ENCODE measurements around the gene RUFY3. TPM values are rescaled to one million over a fixed set of nuclear protein-coding genes. Genes with fewer than 3 reads are reported as not detected.

The RUFY3 gene
- total RNA-seq, 2 donors from 2014 or later: 75.1 to 91.2 TPM

GRCh38 chr4:70787496-70787895 is 65.7 kb downstream of the RUFY3 start:
- DNase-seq: no peak
- Mint-ChIP-seq H3K27ac (no peak overlapping the region), H3K27me3 (ENCODE audit: insufficient read depth) (no peaks in the 10 kb centered on the region), H3K4me3 (no peak overlapping the region), H3K4me1 (no peaks in the 10 kb centered on the region), H3K9me3 (no peaks in the 10 kb centered on the region), H3K36me3 (ENCODE audit: low read depth) (peaks cover 48% of the 10 kb centered on the region)
- no peaks in the 10 kb centered on the region for H3K4me1 ChIP-seq (ENCODE audit: control insufficient read depth, insufficient read depth, low read length)
- TF ChIP-seq CTCF (conservative IDR thresholded peaks at IDR 0.05): no peak
- H3K27ac ChIP-seq (ENCODE audit: low read depth, low read length): no peak overlapping the region
- peaks cover 61% of the 10 kb centered on the region for H3K36me3 ChIP-seq (ENCODE audit: control insufficient read depth, insufficient read depth, low read length)
- no peak overlapping the region for H3K4me3 ChIP-seq (ENCODE audit: low read length)
- H3K9me3 ChIP-seq (ENCODE audit: control insufficient read depth, low read length): no peaks in the 10 kb centered on the region
- no peaks in the 10 kb centered on the region for H3K27me3 ChIP-seq (ENCODE audit: control insufficient read depth, insufficient read depth, low read length, poor library complexity, severe bottlenecking)
- H3K9ac ChIP-seq (ENCODE audit: extremely low read depth, low read length, poor library complexity, severe bottlenecking): no peak overlapping the region
- WGBS, 2 experiments (ENCODE audit: insufficient coverage in 1 of 2, insufficient read length in 1 of 2): 80 to 98% methylated on average over 1 to 4 of the region's 5 CpGs

- H3K4me1 Mint-ChIP-seq: no peaks in the 10 kb centered on the region
- no peak overlapping the region for H3K4me3 Mint-ChIP-seq
- Histone ChIP-seq H3K4me3 (ENCODE audit: low read length) (no peak overlapping the region), H3K27me3 (ENCODE audit: control insufficient read depth, insufficient read depth, low read length, poor library complexity, severe bottlenecking) (no peaks in the 10 kb centered on the region), H3K36me3 (ENCODE audit: control insufficient read depth, insufficient read depth, low read length) (peaks cover 63% of the 10 kb centered on the region), H3K4me1 (ENCODE audit: control insufficient read depth, insufficient read depth, low read length) (no peaks in the 10 kb centered on the region), H3K9ac (ENCODE audit: extremely low read depth, low read length, poor library complexity, severe bottlenecking) (no peak overlapping the region), H3K27ac (ENCODE audit: low read depth, low read length) (no peak overlapping the region), H3K9me3 (ENCODE audit: control insufficient read depth, low read length) (no peaks in the 10 kb centered on the region)
- no peaks in the 10 kb centered on the region for H3K9me3 Mint-ChIP-seq
- H3K27ac Mint-ChIP-seq: no peak overlapping the region
- H3K36me3 Mint-ChIP-seq (ENCODE audit: low read depth): peaks cover 46% of the 10 kb centered on the region
- 100% methylated on average over 1 of the region's 1 CpG for WGBS, 2 experiments (ENCODE audit: insufficient coverage in 1 of 2, insufficient read length in 1 of 2)
- TF ChIP-seq CTCF (conservative IDR thresholded peaks at IDR 0.05): no peak
- no peaks in the 10 kb centered on the region for H3K27me3 Mint-ChIP-seq (ENCODE audit: insufficient read depth)
- DNase-seq: no peak
Measured at GRCh38 chr4:70788733-70789132, 67.0 kb downstream of the RUFY3 start.

- no peaks in the 10 kb centered on the region for H3K4me1 Mint-ChIP-seq
Measured at GRCh38 chr4:70793626-70794025, 71.9 kb downstream of the RUFY3 start.

More at GRCh38 chr4:70793626-70794025, 71.9 kb downstream of the RUFY3 start:
- H3K27me3 ChIP-seq (ENCODE audit: control insufficient read depth, insufficient read depth, low read length, poor library complexity, severe bottlenecking): no peaks in the 10 kb centered on the region
- no peak overlapping the region for H3K27ac ChIP-seq (ENCODE audit: low read depth, low read length)
- H3K4me1 ChIP-seq (ENCODE audit: control insufficient read depth, insufficient read depth, low read length): no peaks in the 10 kb centered on the region
- Mint-ChIP-seq H3K27me3 (ENCODE audit: insufficient read depth) (no peaks in the 10 kb centered on the region), H3K36me3 (ENCODE audit: low read depth) (peaks cover 43% of the 10 kb centered on the region), H3K4me3 (no peak overlapping the region), H3K9me3 (no peaks in the 10 kb centered on the region), H3K27ac (no peak overlapping the region)
- DNase-seq: no peak
- H3K36me3 ChIP-seq (ENCODE audit: control insufficient read depth, insufficient read depth, low read length): peaks cover 69% of the 10 kb centered on the region
- H3K9me3 ChIP-seq (ENCODE audit: control insufficient read depth, low read length): no peaks in the 10 kb centered on the region
- 95 to 97% methylated on average over 4 to 6 of the region's 6 CpGs for WGBS, 2 experiments (ENCODE audit: insufficient coverage in 1 of 2, insufficient read length in 1 of 2)
- no peak overlapping the region for H3K9ac ChIP-seq (ENCODE audit: extremely low read depth, low read length, poor library complexity, severe bottlenecking)
- H3K4me3 ChIP-seq (ENCODE audit: low read length): no peak overlapping the region
- no peak for TF ChIP-seq CTCF (conservative IDR thresholded peaks at IDR 0.05)
